ENCODE data around the gene GALNT6.
"Not testable (repeated sequence)": the region's sequence is repeated elsewhere in the genome, so short reads cannot be mapped to it uniquely, and the experiment has no call there.

Gene GALNT6

DNA sequence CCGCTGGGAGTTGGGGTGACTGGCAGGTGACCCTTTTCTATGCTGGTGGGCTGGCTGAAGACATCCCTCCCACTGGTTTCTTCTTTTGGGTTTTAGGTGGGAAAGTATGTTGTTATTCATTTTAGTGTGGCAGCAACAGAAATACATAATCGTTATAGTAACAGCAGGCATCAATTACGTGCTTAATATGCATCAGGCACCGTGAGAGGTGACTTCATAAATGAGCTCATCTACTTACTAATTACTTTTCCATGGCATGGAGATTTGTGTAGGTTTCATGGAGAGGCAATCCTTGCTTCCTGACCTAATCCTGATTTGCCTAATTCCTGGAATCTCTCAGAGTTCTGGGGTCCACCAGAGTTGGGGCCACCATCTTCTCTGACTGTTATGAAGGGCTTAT is 31.4 kb downstream of the GALNT6 start:
- no peak for DNase-seq (ENCODE audit: low read depth in 2 of 3, low spot score in 2 of 3)

DNA sequence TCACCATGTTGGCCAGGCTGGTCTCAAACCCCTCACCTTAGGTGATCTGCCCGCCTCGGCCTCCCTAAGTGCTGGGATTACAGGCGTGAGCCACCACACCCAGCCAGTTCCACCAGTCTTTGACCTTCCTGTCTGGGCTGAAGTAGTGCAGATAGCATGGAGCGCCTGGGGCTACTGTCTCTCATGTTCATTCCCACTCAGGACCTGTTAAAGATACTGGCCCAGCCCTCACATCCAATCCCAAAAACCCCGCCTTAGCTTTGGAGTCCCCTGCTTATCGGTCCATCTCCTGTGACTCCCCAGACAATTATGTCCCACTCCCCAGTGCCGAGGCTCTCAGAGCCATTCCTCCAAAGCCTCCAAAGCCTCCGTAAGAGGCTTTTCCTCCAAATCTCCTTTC is 32.7 kb downstream of the GALNT6 start:
- no peak for DNase-seq (ENCODE audit: low read depth in 2 of 3, low spot score in 2 of 3)

DNA sequence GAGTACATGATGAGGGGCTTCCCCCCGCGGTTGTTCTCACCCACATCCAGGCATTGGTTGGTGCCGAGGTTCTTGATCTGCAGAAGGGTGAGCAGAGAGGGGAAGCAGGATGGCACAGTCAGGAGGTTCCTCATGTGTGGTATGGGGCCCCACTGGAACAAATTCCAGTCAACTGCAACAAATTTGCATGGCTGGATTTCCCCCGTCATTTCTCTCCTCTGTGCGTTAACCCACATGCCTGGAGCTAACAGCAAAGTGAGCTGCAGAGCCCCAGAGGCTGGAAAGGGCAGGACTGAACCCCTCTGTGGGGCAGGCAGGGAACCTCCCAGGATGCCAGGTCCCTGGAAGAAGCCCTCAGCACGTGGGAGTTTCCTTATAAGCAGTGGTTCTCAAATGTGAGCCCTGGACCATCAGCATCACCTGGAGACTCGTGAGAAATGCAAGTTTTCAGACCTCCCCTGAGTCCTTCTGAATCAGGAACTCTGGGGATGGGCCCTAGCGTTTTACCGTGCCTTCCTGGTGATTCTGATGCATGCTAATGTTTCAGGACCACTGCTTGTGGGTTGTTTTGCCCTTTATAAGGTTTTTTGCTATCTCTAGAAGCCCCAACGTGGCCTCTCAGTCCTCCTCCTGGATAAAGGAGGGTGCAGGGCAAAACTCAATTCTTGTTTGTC is 33.7 kb downstream of the GALNT6 start:
- no peak for DNase-seq (ENCODE audit: low read depth in 2 of 3, low spot score in 2 of 3)

DNA sequence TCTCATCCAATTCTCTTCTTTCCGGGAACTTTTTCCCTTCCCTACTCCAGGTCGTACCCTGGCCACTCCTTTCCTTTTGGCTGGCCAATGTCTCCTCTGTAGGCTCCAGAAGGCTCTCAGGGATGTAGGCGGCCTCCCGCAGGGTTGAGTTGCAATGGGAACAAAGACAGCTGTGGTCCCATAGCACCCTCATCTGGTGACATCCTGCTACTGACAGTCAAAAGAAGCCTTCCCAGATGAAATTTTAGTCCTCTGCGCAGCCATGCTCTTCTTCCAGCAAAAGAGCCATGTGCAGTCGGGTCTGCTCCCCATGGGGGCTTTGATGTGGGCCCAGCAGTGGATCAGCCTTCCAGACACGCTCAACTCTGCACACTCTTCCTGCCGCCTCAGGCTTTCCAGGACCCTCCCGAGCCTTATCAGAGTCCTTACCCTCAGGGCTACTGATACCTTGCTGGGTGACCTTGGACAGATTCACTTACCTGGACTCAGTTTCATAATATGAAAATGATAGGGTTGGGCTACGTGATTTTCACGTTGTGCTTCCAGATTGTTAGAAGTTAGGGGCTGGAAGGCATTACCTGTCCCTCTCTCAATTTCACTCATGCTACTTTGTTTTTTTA is 39.2 kb downstream of the GALNT6 start:
- DNase-seq (ENCODE audit: low read depth in 2 of 3, low spot score in 2 of 3), result no peak

DNA sequence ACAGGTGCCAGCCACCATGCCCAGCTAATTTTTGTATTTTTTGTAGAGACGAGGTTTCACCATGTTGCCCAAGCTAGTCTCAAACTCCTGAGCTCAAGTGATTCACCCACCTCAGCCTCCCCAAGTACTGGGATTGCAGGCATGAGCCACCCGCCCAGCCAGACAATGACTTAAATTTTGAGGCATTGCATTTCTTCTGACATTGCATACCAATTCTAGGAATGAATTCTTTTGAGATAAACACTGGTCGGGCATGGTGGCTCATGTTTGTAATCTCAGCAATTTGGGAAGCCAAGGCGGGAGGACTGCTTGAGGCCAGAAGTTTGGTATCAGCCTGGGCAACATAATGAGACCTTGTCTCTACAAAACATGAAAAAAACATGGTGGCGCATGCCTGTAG is 42.2 kb downstream of the GALNT6 start:
- no peak for DNase-seq (ENCODE audit: low read depth in 2 of 3, low spot score in 2 of 3)

DNA sequence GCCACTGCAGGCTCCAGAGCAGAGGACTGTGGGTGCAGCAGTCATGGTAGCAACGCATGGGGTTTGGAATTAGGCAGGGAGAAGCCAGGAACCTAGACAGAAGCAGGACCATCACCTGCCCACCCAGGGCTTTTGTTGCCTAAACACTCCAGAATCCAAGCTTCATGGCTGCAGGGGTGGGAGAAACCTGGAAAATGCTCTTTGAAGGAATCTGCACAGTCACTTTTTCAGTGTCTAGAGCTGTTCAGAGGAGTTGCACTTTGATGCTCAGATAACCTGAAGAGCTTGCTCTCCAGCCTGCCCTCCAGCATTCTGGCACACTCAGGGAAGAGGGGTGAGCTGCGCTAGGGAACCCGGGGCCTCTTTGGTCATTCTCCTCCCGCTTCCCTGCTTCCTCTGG is 43.1 kb downstream of the GALNT6 start:
- no peak for DNase-seq (ENCODE audit: low read depth in 2 of 3, low spot score in 2 of 3)

DNA sequence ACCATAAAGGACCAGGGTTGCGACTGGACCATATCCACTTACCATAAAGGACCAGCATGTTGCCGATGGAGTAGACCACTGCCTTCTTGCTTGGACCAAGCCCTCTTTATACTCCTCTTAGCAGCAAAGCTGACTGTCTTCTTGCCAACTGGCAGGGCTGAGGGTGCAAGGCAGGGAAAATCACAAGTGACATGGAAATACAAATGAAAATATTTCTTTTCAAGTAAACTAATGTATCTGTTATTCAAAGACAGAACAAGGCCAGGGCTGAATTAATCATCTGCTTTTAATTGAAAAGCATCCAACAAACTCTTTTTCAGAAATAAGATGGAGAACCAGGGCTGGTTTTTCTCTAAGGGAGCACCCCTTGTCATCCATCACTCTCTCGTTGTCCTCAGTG is 44.6 kb downstream of the GALNT6 start, which contains the start of gene CELA1:
Gene CELA1 (minus strand): TSS at position 99 of the 400 bp plus-strand sequence. CDS start 41 bp downstream, at position 58.
- no peak for DNase-seq (ENCODE audit: low read depth in 2 of 3, low spot score in 2 of 3)

DNA sequence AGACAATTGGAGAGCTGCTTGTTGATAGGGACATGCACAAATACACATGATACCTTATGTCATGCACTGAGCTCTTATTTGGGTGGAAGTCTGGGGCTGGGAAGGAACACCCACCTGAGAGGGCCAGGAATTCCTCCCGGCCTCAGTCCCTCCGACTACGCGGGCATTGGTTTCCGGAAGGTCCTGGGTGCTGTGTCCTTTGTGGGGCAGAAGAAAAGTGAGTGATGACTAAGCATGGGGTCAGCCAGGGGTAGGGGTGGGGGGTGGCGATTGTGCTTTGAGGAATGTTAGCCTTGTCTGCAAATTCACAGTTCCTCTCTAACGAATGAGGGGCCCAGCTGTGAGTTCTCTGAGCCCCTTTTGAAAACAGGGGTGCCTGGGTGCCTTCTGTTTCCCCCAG is 45.5 kb downstream of the GALNT6 start:
- DNase-seq (ENCODE audit: low read depth in 2 of 3, low spot score in 2 of 3), result no peak

DNA sequence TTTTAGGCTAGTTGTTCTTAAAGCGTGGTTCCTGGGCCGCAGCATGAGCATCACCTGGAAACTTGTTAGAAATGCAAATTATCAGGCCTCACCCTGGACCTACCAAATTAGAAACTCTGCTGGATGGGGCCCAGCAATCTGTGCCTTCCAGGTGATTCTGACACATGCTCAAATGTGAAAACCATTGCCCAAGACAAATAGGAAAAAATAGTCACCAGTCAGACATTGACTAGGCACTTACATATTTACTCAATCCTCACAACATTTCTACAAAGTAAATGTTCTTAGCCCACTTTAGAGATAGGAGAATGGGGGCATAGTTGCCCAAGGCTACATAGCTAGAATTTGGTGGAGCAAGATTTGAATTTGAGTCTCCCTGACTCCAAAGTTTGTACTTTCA is 48.0 kb downstream of the GALNT6 start:
- DNase-seq (ENCODE audit: low read depth in 2 of 3, low spot score in 2 of 3), result no peak

DNA sequence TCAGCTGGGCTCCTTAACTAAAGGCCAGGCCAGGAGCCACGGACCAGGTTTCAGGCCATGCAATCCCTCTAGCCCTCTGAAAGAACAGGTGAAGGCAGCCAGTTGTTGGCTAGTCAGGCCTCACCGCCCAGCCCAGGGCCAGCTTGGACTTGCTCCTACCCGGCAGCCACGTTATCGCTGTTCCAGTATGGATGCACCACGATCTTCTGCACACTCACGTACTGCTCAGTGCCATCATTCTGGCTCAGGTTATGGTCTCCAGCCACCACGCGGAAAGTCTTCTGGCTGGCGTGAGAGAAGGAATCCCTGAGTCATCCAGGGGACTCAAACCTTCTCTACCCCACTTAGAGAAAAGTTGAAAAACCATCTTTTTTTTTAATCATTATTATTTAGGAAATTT is 48.8 kb downstream of the GALNT6 start:
- no peak for DNase-seq (ENCODE audit: low read depth in 2 of 3, low spot score in 2 of 3)

DNA sequence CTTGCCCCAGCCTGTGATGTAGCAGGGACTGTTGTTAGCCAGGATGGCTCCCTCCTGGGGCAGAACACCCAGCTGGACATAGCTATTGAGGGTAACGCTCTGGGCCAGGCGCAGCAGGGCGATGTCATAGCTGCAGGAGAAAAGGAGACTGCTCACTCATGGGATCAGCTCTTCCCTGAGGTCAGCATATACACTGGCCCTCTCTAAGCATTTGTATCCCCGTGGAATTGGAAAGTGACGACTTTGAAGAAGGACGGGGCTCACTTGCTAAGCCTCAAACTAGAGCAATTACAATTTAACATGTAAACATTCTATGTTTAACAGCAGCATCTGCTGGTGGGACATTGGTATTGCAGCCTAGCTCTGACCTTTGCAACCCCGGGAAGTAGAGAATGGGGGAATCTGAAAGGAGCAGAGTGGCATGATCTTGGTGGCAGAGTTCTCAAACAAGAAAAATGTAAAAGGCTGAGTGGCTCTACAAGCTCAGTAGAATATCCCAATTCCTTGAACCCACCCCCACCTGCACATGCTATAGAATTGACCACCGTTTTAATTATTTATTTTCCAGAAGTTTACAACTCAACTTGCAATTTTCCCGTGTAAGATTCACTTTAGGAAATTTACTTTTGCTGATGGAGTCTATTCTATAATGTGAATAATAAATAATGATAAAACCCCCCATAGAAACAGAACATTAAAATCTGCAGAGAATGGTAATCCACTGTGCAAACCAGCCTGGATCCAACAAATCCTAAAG is 49.8 kb downstream of the GALNT6 start:
- peak in 1 of 3 experiments; percentile 49 for DNase-seq (ENCODE audit: low read depth in 2 of 3, low spot score in 2 of 3)

DNA sequence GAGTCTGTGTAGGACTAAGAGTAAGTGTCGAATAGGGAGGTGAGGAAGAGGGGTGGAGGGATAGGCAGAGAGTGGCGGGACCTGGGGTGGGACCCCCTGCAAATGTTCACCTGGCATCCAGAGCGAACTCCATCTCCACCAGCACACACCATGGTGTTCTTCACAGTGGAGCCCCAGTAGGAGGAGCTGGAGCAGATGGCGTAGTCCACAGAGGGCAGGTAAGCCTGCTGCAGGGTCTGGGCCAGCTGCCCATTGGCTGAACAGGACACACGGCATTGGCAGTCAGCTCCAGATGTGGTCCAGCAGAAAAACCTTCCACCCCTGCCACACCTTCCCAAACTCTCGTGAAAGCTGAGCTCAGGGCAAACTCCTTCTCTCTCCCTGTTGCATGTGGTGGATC is 51.5 kb downstream of the GALNT6 start:
- DNase-seq (ENCODE audit: low read depth in 2 of 3, low spot score in 2 of 3), result no peak

DNA sequence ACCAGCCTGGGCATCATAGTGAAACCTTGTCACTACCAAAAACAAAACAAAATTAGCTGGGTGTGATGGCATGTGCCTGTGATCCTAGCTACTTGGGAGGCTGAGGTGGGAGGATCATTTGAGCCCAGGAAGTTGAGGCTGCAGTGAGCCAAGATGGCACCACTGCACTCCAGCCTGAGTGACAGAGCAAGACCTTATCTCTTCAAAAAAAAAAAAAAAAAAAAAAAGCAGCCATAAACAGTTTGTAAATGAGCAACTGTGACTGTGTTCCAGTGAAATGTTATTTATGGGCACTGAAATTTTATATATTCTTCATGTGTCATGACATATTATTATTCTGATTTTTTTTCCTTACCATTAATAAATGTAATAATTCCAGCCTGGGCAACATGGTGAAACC is 53.9 kb downstream of the GALNT6 start:
- not testable (repeated sequence) for DNase-seq (ENCODE audit: low read depth in 2 of 3, low spot score in 2 of 3)

DNA sequence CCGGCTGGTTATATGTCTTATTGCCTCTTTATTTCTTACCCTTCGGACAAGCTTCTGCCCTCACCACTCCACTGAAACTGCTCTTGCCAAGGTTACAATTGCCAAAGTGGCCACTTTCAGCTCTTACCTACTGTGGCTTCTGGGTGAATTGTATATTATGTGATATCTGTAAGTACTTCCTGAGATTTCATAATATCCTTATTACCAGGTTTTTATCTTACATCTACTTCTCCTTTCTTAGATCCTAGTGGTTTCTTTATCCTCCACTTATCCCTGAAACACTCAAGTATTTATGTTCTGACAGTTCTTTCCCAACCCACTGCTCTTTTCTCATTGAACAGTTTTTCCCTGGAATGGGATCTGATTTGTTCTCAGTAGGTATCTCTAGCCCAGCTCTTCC is 55.3 kb downstream of the GALNT6 start:
- DNase-seq (ENCODE audit: low read depth in 2 of 3, low spot score in 2 of 3), result no peak

DNA sequence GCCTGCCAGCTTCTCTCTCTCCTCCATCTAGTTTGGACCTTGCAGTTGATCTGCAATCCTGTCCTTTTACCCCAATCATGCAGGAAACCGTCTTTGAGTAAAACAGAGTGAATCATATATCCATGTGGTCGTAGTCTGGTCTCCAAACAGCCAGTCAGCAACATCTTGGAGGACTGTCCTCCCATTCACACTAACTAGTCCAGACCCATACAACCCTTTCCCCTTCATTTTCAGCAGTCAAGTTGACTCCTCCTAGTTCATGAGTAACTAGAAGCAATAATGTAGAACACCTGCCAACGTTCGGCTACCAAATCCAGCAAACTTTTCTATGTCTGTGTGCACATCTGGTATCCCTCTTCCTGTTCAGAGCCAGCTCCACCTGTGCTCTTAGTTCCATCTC is 56.4 kb downstream of the GALNT6 start:
- DNase-seq (ENCODE audit: low read depth in 2 of 3, low spot score in 2 of 3), result no peak

DNA sequence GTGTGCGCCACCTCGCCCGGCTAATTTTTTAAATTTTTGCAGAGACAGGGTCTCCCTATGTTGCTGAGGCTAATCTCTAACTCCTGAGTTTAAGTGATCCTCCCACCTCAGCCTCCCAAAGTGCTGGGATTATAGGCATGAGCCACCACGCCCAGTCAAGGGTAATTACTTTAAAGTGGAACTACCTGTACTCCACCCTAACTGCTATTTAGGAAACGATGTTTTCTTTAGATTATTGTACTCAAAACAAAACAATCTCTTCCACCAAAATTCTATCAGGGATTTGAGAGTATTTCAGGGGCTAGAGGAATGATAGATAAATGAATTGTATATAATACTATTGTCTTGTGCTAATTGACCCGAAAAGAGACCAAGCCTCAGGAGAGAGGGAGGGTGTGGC is 57.7 kb downstream of the GALNT6 start:
- DNase-seq (ENCODE audit: low read depth in 2 of 3, low spot score in 2 of 3), result no peak

DNA sequence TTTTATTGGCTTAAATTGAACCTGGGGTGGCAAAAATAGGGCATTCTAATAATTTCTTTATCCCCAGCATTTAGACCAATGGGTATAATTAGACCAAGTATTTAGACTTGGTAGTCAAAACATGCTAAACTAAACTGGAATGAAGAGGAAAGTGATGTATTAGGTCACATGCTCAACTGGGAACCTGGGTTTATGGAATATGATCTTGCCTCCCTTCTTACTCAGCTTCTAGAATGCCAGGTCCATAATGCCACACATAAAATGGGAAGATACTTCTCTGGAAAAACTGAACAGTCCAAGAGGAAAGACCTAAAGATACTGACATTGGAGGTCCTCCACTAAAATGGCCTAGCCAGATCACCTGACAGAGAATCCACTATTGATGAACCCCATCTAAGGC is 61.0 kb downstream of the GALNT6 start:
- no peak for DNase-seq (ENCODE audit: low read depth in 2 of 3, low spot score in 2 of 3)

DNA sequence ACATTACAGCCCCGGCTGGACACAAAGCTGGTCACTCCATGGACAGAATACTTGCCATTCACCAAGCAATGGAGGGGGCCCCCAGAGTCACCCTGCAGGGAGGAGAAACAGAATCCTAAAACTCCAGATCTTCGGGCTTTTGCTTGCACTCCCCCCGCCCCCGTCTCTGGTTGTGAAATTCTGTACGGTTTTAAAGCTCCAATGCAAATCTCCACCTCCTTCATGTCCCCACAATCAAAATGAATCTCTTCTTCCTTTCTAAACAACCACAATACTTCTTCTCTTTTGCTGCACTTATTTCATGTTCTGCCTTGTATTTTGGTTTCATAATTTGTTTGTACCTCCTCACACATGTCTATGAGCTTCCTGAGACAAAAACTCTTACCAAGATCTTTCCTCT is 61.5 kb downstream of the GALNT6 start:
- no peak for DNase-seq (ENCODE audit: low read depth in 2 of 3, low spot score in 2 of 3)

DNA sequence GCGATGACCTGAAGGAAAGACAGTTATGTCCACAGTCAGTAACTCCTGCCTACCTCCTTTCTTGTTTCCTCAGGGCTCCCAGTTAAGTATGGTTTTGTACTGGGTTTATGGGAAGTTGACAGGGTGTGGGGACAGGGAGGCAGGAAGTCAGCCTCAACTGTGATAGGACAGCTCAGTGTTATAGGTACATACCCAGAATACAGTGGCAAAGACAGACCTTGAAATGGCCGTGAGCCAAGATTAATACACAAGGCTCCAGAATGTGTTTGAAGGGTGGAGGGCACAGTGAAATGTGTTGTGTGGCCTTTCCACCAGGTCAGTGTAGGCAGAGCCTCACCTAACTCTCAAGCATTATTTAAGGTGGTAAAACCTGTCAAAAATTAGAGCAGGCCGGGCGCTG is 62.6 kb downstream of the GALNT6 start:
- DNase-seq (ENCODE audit: low read depth in 2 of 3, low spot score in 2 of 3), result no peak

DNA sequence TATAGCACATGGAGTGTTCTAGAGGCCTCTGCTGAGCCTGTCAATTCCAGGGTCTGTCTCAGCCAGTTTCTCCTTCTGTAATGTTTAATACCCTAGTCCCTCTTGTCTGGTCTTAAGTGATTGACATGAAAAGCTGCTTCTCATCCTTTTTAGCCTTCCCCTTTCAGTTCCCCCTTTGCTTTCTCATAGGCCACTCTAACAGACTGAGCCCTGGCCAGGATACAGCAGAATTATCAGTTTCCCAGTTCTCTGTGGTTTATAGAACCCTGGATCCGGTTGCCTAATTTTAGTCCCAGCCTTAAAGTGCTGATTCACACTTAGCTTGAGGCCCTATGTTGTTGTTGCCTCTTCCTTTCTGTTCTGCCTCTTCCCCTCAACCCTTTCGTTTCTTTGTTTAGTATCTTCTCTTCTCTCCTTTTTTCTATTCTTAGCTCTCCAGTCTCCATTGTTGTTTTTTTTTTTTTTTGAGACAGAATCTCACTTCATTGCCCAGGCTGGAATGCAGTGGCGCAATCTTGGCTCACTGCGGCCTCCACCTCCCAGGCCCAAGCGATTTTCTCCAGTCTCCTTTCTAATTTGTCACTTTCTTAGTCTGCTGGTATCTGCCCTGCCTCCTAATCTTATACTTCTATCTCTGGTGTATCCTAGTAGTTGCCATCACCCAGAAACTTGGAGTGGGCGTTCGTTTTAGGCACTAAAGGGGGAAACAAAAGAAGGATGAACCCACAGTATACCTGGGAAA is 64.3 kb downstream of the GALNT6 start:
- no peak for DNase-seq (ENCODE audit: low read depth in 2 of 3, low spot score in 2 of 3)

DNA sequence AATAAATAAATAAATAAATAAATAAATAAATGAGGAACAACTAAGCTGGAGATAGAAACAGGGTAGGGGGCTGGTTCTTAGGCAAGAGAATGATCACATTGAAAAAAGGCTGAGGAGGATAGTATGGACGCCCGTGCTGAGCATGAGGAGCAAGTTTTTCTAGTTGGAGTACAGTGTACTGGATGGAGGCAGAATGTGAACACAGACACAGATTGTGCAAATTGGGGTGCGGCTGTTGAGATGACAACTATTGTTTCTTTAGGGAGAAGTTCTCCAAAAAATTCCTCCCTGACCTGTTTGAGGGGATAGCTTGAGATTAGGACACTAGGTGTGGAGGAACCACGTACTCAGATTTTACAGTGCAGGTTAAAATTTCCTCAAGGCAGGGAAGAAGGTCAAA is 66.3 kb downstream of the GALNT6 start:
- no peak for DNase-seq (ENCODE audit: low read depth in 2 of 3, low spot score in 2 of 3)
